Umbilical cord (tissue), 2 donors: ENCODE measurements around the gene MGAT5B. TPM values are rescaled to one million over a fixed set of nuclear protein-coding genes. Genes with fewer than 3 reads are reported as not detected.
"Not testable (repeated sequence)": the region's sequence is repeated elsewhere in the genome, so short reads cannot be mapped to it uniquely, and the experiment has no call there.

Experiments
- DNase-seq: peaks from one replicate; pipeline ENCODE4 v3.0.0-alpha.2; 2015; ENCODE audit warnings: low spot score
- total RNA-seq: library from RNA; depleted of rRNA; stranded (reverse); fragments of >200 nt; gene quantifications from one replicate; pipeline ENCODE4 v1.2.3, GENCODE V29; 2014; ENCODE audit warnings: low replicate concordance; ENCODE audit not compliant: insufficient read depth

The MGAT5B gene
- total RNA-seq, 1 donor from 2014 or later, result not detected

DNA sequence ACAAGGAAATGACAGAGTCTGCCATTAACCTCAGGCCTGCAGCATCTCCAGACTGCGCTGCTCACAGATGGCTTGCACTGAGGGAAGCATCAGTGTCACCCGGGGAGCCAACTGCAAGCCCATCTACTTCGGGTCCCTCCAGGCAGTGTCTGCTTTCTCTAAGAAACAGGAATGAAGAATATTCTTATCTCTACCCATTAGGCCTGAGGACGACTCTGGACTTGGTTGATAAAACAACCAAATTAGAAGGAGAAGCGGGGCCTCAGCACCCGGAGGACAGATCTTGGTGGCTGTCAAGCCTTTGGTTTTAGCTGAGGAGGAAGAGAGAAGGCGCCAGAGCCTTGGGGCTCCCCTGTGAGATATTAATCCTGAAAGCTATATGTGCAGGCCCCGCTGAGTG, 19.5 kb upstream of the MGAT5B start:
- no peak for DNase-seq

DNA sequence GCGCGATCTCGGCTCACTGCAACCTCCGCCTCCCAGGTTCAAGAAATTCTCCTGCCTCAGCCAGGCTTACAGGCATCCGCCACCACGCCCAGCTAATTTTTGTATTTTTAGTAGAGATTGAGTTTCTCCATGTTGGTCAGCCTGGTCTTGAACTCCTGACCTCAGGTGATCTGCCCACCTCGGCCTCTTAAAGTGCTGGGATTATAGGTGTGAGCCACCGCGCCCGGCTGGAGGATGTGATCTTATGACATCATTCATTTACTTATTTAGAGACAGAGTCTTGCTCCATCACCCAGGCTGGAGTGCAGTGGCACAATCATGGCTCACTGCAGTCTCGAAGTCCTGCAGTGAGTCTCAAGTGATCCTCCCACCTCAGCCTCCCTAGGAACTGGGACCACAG, 19.0 kb upstream of the MGAT5B start:
- not testable (repeated sequence) for DNase-seq

DNA sequence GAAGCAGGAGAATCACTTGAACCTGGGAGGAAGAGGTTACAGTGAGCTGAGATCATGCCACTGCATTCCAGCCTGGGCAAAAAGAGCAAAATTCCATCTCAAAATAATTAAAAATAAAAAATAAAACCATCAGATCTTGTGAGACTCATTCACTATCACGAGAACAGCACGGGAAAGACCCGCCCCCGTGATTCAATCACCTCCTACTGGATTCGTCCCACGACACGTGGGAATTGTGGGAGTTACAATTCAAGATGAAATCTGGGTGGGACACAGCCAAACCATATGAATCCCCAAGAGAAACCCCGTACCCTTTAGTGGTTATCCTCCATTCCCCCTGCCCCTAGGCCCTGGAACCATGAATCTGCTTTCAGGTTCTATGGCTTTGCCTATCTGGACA, 15.4 kb upstream of the MGAT5B start:
- no peak for DNase-seq

DNA sequence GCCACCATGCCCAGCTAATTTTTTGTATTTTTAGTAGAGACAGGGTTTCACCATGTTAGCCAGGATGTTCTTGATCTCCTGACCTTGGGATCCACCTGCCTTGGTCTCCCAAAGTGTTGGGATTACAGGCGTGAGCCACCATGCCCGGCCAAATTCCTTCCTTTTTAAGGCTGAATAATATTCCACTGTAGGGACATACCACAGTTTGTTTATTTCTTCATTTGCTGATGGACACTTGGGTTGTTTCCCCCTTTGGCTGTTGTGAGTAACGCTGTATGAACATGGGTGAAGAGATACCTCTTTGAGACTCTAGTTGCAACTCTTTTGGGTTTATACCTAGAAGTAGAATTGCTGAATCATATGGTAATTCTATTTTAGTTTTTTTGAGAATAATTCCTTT, 13.1 kb upstream of the MGAT5B start:
- DNase-seq, result no peak

DNA sequence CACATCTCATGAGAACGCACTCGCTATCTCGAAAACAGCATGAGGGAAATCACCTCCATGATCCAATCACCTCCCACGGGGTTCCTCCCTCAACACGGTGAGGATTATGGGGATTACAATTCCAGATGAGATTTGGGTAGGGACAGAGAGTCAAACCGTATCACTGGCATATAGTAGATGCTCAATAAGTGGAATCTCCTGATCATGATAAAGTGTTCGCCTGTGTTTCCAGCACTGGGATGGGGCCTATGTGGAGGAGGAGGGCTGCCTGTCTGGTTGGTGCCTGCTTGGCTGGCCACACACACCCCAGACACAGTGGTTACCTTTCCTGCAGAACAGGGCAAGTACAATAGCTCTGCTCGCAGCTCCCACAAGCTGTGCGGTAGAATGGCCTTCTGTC, 6.1 kb upstream of the MGAT5B start:
- DNase-seq, result no peak

DNA sequence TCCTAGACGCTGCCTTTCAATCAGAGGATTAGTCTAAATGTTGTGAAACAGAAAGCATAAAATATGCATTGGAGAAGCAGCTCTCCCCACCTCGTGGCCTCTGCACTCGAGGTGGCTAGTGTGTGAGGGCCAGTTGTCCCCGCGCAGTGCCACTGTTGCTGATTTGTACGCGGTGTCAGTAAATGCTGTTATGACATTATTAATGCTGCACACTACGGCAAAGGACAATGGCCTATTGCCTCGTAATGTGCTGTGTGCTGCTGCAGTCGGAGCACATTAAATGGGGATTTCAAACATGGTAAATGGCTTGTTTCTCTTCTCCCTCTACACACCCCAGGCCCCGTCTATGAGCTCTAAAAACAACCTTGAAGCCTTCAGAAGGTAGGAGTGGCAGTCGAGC, 5.7 kb upstream of the MGAT5B start:
- no peak for DNase-seq

DNA sequence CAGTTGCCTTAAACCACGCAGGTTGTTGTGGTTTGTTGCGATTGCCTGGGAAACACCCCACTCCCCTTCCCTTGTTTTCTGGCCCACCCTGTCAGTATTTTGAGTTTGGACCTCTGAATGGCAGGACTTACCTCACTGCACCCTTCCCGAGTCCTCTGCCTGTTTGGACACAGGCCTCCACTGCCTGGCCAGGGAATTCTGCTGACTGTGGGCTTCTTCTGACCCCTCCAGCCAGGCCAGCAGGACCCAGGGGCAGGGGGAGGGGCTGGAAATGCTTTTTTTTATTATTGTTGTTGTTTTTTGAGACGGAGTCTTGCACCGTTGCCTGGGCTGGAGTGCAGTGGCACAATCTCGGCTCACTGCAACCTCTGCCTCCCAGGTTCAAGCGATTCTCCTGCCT, 4.2 kb upstream of the MGAT5B start:
- DNase-seq, result no peak

DNA sequence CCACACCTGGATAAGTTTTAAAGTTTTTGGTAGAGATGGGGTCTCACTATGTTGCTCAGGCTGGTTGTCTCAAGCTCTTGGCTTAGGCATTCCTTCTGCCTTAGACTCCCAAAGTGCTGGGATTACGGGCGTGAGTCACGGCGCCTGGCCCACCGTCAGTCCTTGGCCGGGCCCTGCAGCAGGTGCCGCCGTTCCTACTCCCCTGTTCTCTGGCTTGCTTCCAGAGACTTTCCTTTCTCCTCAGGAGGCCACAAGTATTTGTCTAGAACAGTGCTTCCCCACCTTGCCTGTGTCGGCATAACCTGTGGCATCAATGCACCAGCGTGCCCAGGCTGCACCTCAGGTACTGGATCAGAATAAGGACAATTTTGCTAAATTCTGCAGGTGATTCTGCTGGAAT, 3.0 kb upstream of the MGAT5B start:
- no peak for DNase-seq

DNA sequence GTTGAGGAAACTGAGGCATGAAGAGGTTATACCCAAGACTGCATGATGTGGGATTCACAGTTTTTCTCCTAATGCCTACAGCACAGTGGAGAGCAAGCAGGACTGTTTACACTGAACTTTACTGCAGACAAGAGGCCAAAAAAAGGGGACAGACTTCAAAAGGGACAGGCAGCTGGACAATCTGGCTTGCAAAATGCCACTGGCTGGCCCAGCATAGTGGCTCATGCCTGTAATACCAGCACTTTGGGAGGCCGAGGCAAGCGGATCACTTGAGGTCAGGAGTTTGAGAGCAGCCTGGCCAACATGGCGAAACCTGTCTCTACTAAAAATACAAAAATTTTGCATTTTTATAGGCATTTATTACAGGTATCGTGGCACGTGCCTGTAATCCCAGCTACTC, 2.0 kb upstream of the MGAT5B start:
- no peak for DNase-seq

DNA sequence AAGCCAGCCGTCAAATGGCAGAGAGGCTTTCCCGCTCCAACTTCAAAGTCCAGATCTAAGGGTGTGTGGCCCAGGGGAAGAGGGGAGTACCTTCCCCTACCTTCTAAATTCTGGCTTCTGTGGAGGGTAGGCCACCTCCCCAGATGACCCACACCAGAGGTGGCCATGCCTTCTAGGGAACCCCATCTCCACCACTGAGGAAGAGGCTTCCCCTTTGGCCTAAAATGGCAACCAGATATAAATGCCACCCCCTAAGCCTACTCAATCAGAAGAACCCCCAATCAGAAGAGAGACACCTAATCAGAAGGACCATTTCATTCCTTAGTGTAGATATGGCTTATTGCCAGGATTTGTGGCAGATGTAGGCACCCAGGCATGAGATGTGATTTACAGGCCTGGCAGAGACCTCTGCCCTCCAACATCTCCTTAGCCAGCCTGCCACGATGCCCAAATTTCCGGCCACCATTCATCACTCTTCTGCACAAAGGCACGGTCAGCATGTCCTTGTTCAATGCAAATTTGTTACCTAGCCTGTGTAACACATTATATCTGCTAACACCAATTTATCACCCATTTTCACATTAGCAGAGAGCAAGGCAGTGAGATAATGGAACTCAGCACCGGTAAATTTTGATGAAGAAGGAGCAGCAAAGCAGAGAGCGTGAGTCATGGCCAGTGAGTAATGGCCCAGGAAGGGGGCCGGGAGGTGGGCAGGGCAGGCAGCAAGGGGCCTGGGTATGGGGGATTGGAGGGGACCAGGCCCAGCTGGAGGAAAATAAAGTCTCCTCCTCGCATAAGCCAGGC, 1.2 kb upstream of the MGAT5B start:
- DNase-seq, result peak; percentile 74

DNA sequence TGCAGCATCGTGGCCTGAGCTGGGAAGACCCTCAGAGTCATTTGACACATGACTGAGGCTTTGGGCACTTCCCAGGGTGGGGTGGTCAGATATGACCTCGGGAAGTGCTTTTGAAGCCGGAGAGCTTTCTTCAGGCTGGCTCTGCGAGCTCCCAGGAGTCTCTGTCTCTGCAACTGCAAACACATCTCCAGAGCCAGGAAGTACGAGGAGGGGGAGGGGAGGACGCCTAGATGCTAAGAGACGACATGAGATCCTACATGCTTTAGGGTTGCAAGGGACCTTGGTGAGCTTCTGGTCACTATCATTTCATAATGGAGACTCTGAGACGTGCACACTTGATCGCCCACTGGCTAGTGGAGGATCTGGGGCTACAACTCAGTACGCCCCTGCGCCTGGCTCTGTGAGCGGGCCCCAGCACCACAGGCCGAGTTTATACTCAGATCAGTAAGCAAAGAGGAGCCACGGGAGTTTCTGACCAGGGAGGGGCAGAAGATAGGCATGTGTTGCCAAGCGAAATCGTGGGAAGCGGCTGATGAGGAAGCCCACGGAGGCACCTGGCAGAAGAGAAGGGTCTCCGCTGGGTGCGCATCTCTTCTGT, 527 bp upstream of the MGAT5B start:
- peak; percentile 84 for DNase-seq

DNA sequence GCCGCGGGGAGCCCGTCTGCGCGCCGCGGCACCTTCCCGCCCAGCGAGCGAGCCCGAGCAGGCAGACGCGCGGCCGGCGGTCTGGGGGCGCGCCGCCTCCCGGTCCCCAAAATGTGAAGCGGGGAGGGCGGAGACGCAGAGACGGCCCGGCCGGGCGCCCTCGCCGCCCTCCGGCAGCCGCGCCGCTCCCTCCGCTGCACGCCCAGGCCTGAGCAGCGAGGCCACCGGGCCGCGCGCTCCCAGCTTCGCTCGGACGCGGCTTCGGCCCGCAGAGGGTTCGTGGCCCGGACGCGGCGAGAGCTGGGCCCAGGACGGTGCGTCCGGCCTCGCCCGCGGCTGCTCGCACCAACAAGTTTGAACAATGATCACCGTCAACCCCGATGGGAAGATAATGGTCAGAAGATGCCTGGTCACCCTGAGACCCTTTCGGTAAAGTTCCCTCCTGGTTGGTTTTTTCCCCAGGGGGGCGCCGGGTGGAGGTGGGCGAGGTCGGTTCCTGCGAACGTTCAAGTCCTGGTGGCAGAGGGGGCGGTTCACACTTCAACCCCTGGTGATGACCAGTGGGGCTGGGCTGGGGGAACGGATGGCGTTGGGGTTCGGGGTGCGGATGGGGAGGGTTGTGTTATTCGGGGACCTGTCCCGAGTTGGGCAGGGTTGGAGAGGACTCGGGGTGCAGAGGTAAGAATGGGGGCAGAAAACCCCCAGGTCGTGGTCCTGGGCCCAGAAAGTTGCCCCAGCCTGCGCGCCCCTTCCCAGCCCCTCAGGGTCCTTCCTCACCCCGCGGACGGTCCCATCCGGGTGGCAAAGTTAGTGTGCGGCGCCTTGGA, 678 bp downstream of the MGAT5B start:
- DNase-seq, result no peak

DNA sequence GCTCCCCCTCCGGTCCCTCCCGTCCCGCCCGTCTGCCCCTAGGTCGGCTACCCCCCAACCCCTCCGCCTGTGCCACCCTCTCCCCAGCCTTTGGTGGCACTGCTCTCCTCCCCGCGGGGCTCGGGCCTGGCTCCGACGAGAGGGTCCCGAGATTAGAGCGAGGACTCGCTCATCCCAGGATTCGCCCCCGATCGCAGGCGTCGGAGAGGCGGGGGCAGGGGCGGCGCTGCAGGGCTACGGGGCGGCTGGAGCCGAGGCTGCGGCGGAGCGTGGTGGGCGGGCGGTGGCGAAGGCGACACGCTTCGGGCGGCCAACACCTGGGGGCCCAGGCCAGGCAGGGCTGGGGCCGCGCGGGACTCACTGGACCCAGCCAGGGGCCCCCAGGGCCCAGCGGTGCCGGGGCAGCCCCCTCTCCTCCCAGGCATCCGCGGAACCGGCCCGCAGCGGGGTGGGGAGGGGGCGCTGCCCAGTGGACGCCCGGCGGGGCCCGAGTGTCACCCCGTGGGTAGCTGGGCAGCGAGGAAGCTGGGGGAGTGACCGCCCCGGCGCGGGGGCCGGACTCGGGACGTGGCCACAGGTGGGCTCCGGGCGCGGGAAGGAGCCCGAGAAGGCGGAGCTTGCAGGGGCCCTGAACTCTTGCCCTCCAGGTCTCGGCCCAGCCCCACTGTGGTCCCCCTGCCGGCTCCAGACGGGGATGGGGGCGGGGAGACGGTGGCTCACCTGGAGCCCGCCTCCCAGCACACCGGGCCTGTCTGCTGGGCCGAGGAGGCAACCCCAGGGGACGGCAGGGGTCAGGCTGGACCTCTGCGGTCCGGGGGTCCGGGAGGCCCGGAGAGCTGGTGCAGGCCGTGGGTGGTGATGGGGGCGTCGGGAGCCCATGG, 1.5 kb downstream of the MGAT5B start:
- no peak for DNase-seq

DNA sequence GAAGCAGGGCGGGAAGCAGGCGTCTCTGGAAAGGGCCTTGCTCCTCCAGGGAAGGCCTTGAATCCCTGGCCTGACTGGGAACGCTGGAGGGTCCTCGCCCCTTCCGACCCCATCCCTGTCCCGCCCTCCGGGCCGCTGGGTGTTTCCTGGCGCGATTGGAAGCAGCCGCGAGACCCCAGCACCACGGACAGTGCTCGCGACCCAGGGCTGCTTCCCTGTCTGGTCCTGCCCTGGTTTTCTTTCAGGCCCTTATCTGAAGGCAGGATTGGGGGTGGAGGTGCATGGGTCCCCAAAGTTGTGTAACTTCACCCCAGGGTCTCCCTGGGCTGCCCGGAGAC, 2.1 kb downstream of the MGAT5B start:
- no peak for DNase-seq

DNA sequence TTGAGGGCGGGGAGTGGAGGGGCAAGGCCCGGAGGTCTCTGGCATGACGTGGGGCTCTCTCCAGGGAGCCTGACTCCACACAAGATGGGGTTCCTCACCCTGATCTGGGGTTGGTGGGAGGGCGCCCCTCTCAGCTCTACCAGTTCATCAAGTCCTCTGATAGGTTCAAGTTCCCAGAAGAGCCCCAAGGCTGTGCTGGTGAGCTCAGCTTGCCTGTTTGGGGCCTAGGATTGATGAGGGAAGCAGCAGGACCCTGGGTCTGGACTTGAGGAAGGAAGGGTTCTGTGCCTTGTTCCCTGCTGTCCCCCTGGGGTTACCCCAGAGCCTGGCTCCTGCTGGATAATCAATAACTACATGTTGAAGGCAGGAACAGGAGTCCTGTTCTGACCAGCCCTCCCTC, 3.5 kb downstream of the MGAT5B start:
- DNase-seq, result no peak

DNA sequence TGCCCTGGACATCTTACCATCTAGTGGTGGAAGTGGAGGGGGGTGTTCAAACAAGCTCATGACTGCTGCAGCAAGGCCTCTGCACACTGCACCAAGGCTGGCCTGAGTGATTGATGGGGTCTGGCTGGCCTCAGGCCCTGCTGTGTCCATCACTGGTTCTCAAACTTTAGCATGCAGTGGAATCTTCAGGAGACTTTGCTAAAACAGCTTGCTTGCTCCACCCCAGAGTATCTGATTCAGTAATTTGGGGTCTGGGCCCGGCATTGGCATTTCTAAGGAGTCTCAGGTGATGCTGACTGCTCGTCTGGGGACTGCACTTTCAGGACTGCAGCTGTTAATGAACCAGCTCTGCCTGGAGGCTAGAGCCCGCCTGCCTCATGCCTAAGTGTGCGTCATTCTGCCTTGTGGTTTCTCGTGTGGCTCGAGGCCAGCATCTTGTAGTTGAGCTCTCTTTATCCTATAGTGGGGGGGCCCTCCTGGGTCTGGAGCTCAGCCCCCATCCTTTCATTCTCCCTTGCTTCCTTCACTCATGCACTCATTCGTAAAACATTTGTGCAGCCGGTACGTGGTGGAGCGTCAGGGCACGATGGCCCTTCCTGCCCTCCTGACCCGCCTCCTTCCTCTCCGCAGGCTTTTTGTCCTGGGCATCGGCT, 4.1 kb downstream of the MGAT5B start:
- DNase-seq, result peak; percentile 88

DNA sequence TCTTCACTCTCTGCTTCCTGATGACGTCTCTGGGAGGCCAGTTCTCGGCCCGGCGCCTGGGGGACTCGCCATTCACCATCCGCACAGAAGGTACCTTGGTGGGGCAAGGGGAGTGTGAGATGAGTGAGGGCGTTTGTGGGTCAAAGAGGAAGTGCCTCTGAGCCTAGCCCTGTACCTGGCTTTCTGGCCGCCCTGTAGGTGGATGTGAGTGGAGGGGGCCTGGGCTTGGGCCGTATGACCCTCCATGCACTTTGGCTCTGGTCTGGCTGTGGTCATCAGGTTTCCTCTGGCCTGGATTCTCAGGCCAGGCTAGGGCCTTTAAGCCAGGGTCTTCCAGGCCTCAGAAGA, 4.6 kb downstream of the MGAT5B start:
- DNase-seq, result no peak

DNA sequence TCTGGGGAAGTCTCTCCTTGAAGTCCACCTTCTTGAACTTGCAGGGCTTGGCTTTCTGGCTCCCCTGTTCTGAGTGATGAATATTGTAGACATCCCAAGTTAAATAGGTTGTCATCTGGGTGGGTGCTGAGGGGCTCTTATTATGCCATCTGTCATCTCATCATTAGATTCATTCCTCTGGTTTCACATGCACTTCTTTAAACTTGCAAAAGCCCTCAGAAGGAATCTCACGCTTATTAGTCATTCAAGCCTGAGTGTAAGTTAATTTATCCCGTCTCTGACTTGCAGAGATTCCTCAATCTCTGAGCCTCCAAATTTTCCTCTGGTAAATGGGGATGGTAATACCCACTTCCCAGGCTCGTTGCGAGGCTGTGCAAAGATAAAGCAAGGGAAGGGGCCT, 5.7 kb downstream of the MGAT5B start:
- no peak for DNase-seq

DNA sequence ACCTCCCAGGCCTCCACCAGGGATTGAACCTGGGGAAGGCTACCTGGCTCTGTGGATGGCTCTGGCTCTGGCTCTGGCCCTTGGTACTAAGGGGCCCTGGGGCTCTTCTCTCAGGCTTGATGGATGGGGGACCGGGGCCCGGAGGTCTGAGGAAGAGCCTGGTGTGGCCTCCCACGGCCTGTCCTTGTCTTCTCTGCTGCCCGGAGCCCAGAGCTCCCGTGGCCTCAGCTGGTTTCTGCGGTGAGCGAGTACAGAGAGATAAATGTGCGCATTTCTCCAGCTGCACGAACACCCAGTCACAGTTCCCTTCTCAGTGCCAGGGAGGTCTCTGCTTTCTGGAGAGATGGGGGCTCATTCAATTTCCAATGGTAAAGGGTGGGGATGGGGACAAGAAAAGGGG, 9.2 kb downstream of the MGAT5B start:
- DNase-seq, result no peak

DNA sequence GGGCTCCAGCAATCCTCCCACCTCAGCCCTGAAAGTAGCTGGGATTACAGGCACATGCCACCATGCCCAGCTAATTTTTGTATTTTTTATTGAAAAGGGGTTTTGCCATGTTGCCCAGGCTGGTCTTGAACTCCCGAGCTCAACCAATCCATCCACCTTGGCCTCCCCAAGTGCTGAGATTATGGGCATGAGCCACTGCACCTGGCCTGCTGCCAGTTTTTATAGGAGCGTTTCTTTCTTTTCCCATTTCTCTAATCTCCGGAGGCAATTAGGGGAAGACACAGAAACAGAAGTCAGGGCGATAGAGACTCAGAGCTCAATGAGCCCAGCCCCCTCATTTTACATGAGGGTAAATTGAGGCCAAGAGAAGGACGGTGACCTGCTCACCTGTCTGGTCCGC, 10.4 kb downstream of the MGAT5B start:
- DNase-seq, result no peak

DNA sequence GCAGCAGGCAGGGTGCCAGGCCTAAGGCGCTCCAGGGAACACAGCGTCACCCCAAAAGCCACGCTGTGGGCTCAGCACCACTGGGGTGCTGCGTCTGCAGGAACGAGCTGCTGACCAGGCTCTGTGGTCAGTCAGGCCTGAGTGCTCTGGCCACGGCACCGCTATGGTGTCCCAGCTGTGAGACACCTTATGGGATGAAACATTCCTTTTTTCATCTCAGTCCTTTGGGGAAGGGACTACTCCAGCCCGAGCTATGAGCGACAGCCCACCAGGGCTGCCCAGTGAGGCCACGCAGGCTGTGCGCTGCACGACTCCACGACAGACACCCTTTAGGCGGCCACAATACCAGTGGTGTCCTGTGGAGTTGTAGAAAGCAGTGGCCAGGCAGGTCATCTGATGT, 11.1 kb downstream of the MGAT5B start:
- no peak for DNase-seq
